NT2/D1 (cell line): Measurements from ENCODE around the gene TBC1D20.

ENCODE experiments used
- SUZ12 ChIP-seq: IDR thresholded peaks from 2 replicates; pipeline ENCODE4 v1.6.1; 2011; ENCODE audit not compliant: insufficient read length, insufficient read depth; ENCODE audit errors: extremely low read depth
- YY1 ChIP-seq: IDR thresholded peaks from 2 replicates; pipeline ENCODE4 v1.6.1; 2011; ENCODE audit not compliant: insufficient read length, insufficient read depth
- ZNF274 ChIP-seq: IDR thresholded peaks from 2 replicates; pipeline ENCODE4 v1.6.1; 2011; ENCODE audit warnings: mild to moderate bottlenecking, low read depth, low read length

GRCh38 chr20:462199-462991, at the start of gene TBC1D20:
- TF ChIP-seq YY1, result no peak
- no peak for TF ChIP-seq SUZ12
- TF ChIP-seq ZNF274, result no peak
